Activated B cell treated with CpG ODN at 0.5 μM for 24 hours (primary cell): ENCODE measurements around the gene NPM3. TPM values are rescaled to one million over a fixed set of nuclear protein-coding genes. Genes with fewer than 3 reads are reported as not detected.

Source experiments
- ATAC-seq: fragments of 200-7000 bp; cut with Tn5 transposase; one replicate; pipeline ENCODE4 v1.10.0; 2021; ENCODE audit warnings: low read depth, mild to moderate bottlenecking, moderate library complexity
- CTCF ChIA-PET: fragments of 350-600 bp; sonication (Branson Sonifier 250); formaldehyde crosslinking; loops from one replicate; lab custom pipeline; 2021; ENCODE audit warnings: antibody characterized with exemption; lab: Charles Lee
- POLR2A ChIA-PET: fragments of 350-600 bp; sonication (Branson Sonifier 250); formaldehyde crosslinking; loops from one replicate; lab custom pipeline; 2021; ENCODE audit warnings: antibody characterized with exemption; lab: Charles Lee
- DNase-seq: peaks from one replicate; pipeline ENCODE4 v3.0.0; 2022
- H3K27ac Mint-ChIP-seq: one replicate; pipeline ENCODE4 v1.8.0; 2020; ENCODE audit warnings: mixed read lengths
- H3K27me3 Mint-ChIP-seq: one replicate; pipeline ENCODE4 v1.8.0; 2021; ENCODE audit warnings: mixed read lengths
- H3K36me3 Mint-ChIP-seq: one replicate; pipeline ENCODE4 v1.8.0; 2021; ENCODE audit warnings: low read depth, mixed read lengths
- H3K4me1 Mint-ChIP-seq: one replicate; pipeline ENCODE4 v1.8.0; 2021; ENCODE audit warnings: mixed read lengths
- H3K4me3 Mint-ChIP-seq: one replicate; pipeline ENCODE4 v1.8.0; 2020; ENCODE audit warnings: mild to moderate bottlenecking, mixed read lengths
- H3K9me3 Mint-ChIP-seq: one replicate; pipeline ENCODE4 v1.8.0; 2020; ENCODE audit warnings: mixed read lengths
- intact Hi-C: fragments of 100-400 bp; cut with micrococcal nuclease; formaldehyde crosslinking; loops from one replicate; pipeline ENCODE4 v1.15.1; 2024
- total RNA-seq: library from RNA; stranded (reverse); gene quantifications from 2 replicates; pipeline ENCODE4 v1.2.3, GENCODE V29; 2022
- TF ChIP-seq, protein P1 (sequence below): fragments of 200-600 bp; IDR thresholded peaks from one replicate; pipeline ENCODE4 v1.8.0; 2022; ENCODE audit warnings: antibody characterized with exemption, mild to moderate bottlenecking

NPM3 gene
- total RNA-seq, 1 donor from 2014 or later, result 48.1 TPM

- intact Hi-C loops, result no loop called here
- ChIA-PET CTCF (no interaction called here), POLR2A (no interaction called here)
- DNase-seq, result no peak
- no peak for ATAC-seq
- TF ChIP-seq, protein P1, sequence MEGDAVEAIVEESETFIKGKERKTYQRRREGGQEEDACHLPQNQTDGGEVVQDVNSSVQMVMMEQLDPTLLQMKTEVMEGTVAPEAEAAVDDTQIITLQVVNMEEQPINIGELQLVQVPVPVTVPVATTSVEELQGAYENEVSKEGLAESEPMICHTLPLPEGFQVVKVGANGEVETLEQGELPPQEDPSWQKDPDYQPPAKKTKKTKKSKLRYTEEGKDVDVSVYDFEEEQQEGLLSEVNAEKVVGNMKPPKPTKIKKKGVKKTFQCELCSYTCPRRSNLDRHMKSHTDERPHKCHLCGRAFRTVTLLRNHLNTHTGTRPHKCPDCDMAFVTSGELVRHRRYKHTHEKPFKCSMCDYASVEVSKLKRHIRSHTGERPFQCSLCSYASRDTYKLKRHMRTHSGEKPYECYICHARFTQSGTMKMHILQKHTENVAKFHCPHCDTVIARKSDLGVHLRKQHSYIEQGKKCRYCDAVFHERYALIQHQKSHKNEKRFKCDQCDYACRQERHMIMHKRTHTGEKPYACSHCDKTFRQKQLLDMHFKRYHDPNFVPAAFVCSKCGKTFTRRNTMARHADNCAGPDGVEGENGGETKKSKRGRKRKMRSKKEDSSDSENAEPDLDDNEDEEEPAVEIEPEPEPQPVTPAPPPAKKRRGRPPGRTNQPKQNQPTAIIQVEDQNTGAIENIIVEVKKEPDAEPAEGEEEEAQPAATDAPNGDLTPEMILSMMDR, result no peak
- Mint-ChIP-seq H3K9me3 (no peaks in the 10 kb centered on the region), H3K36me3 (no peaks in the 10 kb centered on the region), H3K27me3 (peaks cover 27% of the 10 kb centered on the region), H3K4me1 (no peaks in the 10 kb centered on the region), H3K4me3 (no peak overlapping the region), H3K27ac (no peak overlapping the region)
Measured at GRCh38 chr10:101744267-101744666, 39.0 kb downstream of the NPM3 start.

GRCh38 chr10:101741938-101742337 lies 41.3 kb downstream of the NPM3 start:
- Mint-ChIP-seq H3K27ac (no peak overlapping the region), H3K36me3 (no peaks in the 10 kb centered on the region), H3K4me1 (no peaks in the 10 kb centered on the region), H3K9me3 (no peaks in the 10 kb centered on the region), H3K27me3 (peaks cover 27% of the 10 kb centered on the region), H3K4me3 (no peak overlapping the region)
- intact Hi-C loops, result no loop called here
- CTCF ChIA-PET, result no interaction called here
- no peak for DNase-seq
- no peak for ATAC-seq
- POLR2A ChIA-PET, result interaction anchor here (0.6 kb wide), 1 partner anchor 11 kb away, joined by 5 read pairs; no protein-coding TSS in a partner anchor
- TF ChIP-seq, protein P1, result no peak

GRCh38 chr10:101736666-101737065 lies 46.6 kb downstream of the NPM3 start:
- H3K36me3 Mint-ChIP-seq, result no peaks in the 10 kb centered on the region
- H3K4me1 Mint-ChIP-seq, result no peaks in the 10 kb centered on the region
- ATAC-seq, result no peak
- no peak overlapping the region for H3K4me3 Mint-ChIP-seq
- TF ChIP-seq, protein P1, result no peak
- no peak overlapping the region for H3K27ac Mint-ChIP-seq
- ChIA-PET POLR2A (no interaction called here), CTCF (no interaction called here)
- no peak for DNase-seq
- H3K27me3 Mint-ChIP-seq, result peaks cover 36% of the 10 kb centered on the region
- no peaks in the 10 kb centered on the region for H3K9me3 Mint-ChIP-seq
- intact Hi-C loops, result no loop called here

DNA sequence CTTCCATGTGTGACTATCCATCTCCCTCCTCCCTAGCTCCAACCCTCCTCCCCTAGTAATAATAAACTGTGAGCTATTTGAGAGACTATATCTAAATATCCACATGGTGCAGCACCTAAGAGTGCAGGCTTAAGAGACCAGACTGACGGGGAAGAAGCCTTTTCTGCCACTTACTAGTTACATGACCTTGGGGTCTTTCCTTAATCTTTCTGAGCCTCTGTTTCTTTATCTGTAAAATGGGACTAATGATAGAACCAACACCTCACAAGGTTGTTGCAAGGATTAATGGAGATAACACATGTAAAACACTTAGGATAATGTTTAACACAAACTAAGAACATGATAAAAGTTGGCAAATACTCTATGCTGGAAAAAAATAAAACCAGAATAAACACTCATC lies 51.1 kb downstream of the NPM3 start:
- ChIA-PET POLR2A (no interaction called here), CTCF (no interaction called here)
- Mint-ChIP-seq H3K4me3 (no peak overlapping the region), H3K27me3 (peaks cover 18% of the 10 kb centered on the region), H3K4me1 (no peaks in the 10 kb centered on the region), H3K27ac (no peak overlapping the region), H3K36me3 (no peaks in the 10 kb centered on the region), H3K9me3 (no peaks in the 10 kb centered on the region)
- intact Hi-C loops, result no loop called here
- no peak for ATAC-seq
- TF ChIP-seq, protein P1, result no peak
- no peak for DNase-seq

Other genes with a start within 250 kb of the NPM3 start
- gene POLL, start 195.2 kb downstream of the NPM3 start, total RNA-seq, result 35.0 and 39.5 TPM in 2 replicates
- gene DPCD, start 195.1 kb downstream of the NPM3 start, total RNA-seq, result 2.3 and 2.9 TPM in 2 replicates
- 69.4 and 74.2 TPM in 2 replicates for gene FBXW4, start 88.3 kb downstream of the NPM3 start, total RNA-seq
- gene FGF8, start 7.3 kb downstream of the NPM3 start, total RNA-seq, result not detected in 2 replicates
- gene OGA, start 35.0 kb upstream of the NPM3 start, total RNA-seq, result 209 and 271 TPM in 2 replicates
- gene KCNIP2, start 60.4 kb upstream of the NPM3 start, total RNA-seq, result 7.0 and 7.1 TPM in 2 replicates